ENCODE results near the gene THOC7.

DNA sequence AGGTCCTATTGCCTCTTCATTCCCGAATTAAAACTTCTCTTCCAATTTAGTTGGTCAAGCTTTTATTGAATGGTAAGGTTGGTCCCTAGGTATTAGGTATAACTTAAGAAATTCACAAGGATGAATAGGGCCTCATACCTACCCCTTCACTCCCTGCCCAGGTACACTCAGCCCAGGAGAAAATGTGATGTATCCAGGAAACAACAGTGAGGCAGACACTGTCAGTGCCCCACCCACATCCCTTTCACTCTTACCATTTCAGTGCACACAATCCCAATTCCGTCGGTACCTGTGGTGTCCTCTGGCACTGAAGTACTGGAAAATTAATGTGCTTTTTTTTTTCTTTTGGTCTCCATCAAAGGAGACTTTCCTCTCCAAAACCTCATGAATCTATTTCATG, 55.0 kb downstream of the THOC7 start:
- TF ChIP-seq, protein P1, sequence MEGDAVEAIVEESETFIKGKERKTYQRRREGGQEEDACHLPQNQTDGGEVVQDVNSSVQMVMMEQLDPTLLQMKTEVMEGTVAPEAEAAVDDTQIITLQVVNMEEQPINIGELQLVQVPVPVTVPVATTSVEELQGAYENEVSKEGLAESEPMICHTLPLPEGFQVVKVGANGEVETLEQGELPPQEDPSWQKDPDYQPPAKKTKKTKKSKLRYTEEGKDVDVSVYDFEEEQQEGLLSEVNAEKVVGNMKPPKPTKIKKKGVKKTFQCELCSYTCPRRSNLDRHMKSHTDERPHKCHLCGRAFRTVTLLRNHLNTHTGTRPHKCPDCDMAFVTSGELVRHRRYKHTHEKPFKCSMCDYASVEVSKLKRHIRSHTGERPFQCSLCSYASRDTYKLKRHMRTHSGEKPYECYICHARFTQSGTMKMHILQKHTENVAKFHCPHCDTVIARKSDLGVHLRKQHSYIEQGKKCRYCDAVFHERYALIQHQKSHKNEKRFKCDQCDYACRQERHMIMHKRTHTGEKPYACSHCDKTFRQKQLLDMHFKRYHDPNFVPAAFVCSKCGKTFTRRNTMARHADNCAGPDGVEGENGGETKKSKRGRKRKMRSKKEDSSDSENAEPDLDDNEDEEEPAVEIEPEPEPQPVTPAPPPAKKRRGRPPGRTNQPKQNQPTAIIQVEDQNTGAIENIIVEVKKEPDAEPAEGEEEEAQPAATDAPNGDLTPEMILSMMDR (IDR thresholded peaks at IDR 0.05) = no peak
- no peak for TF ChIP-seq POLR2A (IDR thresholded peaks at IDR 0.05)
